GM23338 (cell line): Measurements from ENCODE around the gene EHBP1L1. TPM values are rescaled to one million over a fixed set of nuclear protein-coding genes. Genes with fewer than 3 reads are reported as not detected.

ENCODE experiments used
- ATAC-seq: fragments of 200-7000 bp; cut with Tn5 transposase; 3 replicates; pipeline ENCODE4 v1.9.1; 2020
- DNase-seq: peaks from one replicate; pipeline ENCODE4 v3.0.0-alpha.2; 2015; ENCODE audit warnings: low spot score
- H2AFZ ChIP-seq: fragments of 200-600 bp; sonication (generic); 2 replicates; pipeline ENCODE4 v1.8.0; 2016; ENCODE audit warnings: antibody characterized with exemption, mild to moderate bottlenecking, moderate library complexity
- H3F3A ChIP-seq: fragments of 200-600 bp; sonication (generic); replicated peaks from 2 replicates; pipeline ENCODE4 v1.8.0; 2017; ENCODE audit warnings: antibody characterized with exemption, mixed run types, low read depth
- H3K27ac ChIP-seq: fragments of 200-600 bp; sonication (generic); 2 replicates; pipeline ENCODE4 v1.6.1; 2016; ENCODE audit warnings: low read depth
- H3K27me3 ChIP-seq: fragments of 200-600 bp; sonication (generic); 2 replicates; pipeline ENCODE4 v1.8.0; 2016; ENCODE audit warnings: mild to moderate bottlenecking, mixed run types, moderate library complexity; ENCODE audit not compliant: insufficient read depth
- H3K36me3 ChIP-seq: fragments of 200-600 bp; sonication (generic); 2 replicates; pipeline ENCODE4 v1.8.0; 2016; ENCODE audit warnings: mild to moderate bottlenecking; ENCODE audit not compliant: insufficient read depth
- H3K4me1 ChIP-seq: fragments of 200-600 bp; sonication (generic); 2 replicates; pipeline ENCODE4 v1.8.0; 2016; ENCODE audit warnings: mild to moderate bottlenecking, moderate library complexity; ENCODE audit not compliant: insufficient read depth
- H3K4me2 ChIP-seq: fragments of 200-600 bp; sonication (generic); 2 replicates; pipeline ENCODE4 v1.7.1; 2017; ENCODE audit warnings: mixed run types
- H3K4me3 ChIP-seq: fragments of 200-600 bp; sonication (generic); 2 replicates; pipeline ENCODE4 v1.6.1; 2016; ENCODE audit warnings: mixed run types
- H3K79me2 ChIP-seq: fragments of 200-600 bp; sonication (generic); replicated peaks from 2 replicates; pipeline ENCODE4 v1.8.0; 2017; ENCODE audit warnings: mild to moderate bottlenecking; ENCODE audit not compliant: insufficient read depth
- H3K9me2 ChIP-seq: fragments of 200-600 bp; sonication (generic); 2 replicates; pipeline ENCODE4 v1.8.0; 2017; ENCODE audit not compliant: insufficient read depth
- H4K20me1 ChIP-seq: fragments of 200-600 bp; sonication (generic); replicated peaks from 2 replicates; pipeline ENCODE4 v1.8.0; 2017; ENCODE audit warnings: mild to moderate bottlenecking; ENCODE audit not compliant: insufficient read depth
- H3K27ac Mint-ChIP-seq: 2 replicates; pipeline ENCODE4 v1.8.0; 2020; ENCODE audit warnings: inconsistent platforms, mild to moderate bottlenecking, moderate library complexity, mixed read lengths
- H3K27me3 Mint-ChIP-seq: 3 replicates; pipeline ENCODE4 v1.8.0; 2022; ENCODE audit warnings: low read depth, mild to moderate bottlenecking, moderate library complexity, mixed read lengths, inconsistent platforms; ENCODE audit not compliant: insufficient read depth, poor library complexity
- H3K36me3 Mint-ChIP-seq: 3 replicates; pipeline ENCODE4 v1.8.0; 2021; ENCODE audit warnings: low read depth, mild to moderate bottlenecking, inconsistent platforms, moderate library complexity, mixed read lengths
- H3K4me1 Mint-ChIP-seq: 3 replicates; pipeline ENCODE4 v1.8.0; 2020; ENCODE audit warnings: mild to moderate bottlenecking, inconsistent platforms, mixed read lengths
- H3K4me3 Mint-ChIP-seq: 3 replicates; pipeline ENCODE4 v1.8.0; 2021; ENCODE audit warnings: moderate library complexity, mild to moderate bottlenecking, inconsistent platforms, mixed read lengths
- H3K9me3 Mint-ChIP-seq: 3 replicates; pipeline ENCODE4 v1.8.0; 2020; ENCODE audit warnings: moderate library complexity, mild to moderate bottlenecking, inconsistent platforms, mixed read lengths
- EZH2 ChIP-seq: fragments of 200-600 bp; sonication (generic); IDR thresholded peaks from one replicate; pipeline ENCODE4 v1.8.0; 2017; ENCODE audit warnings: antibody characterized with exemption, mild to moderate bottlenecking, low read depth; ENCODE audit not compliant: unreplicated experiment
- EZH2phosphoT487 ChIP-seq: fragments of 200-600 bp; sonication (generic); IDR thresholded peaks from one replicate; pipeline ENCODE4 v1.8.1; 2018; ENCODE audit warnings: antibody characterized with exemption; ENCODE audit not compliant: unreplicated experiment
- JUNB ChIP-seq: IDR thresholded peaks from one replicate; pipeline ENCODE4 v1.6.1; 2016; ENCODE audit warnings: antibody characterized with exemption; ENCODE audit not compliant: unreplicated experiment
- NANOG ChIP-seq: IDR thresholded peaks from 2 replicates; pipeline ENCODE4 v1.6.1; 2016; ENCODE audit warnings: antibody characterized with exemption, borderline replicate concordance
- POLR2AphosphoS5 ChIP-seq: IDR thresholded peaks from 2 replicates; pipeline ENCODE4 v1.6.1; 2016; ENCODE audit warnings: antibody characterized with exemption, low read depth
- STAT1 ChIP-seq: IDR thresholded peaks from one replicate; pipeline ENCODE4 v1.6.1; 2016; ENCODE audit warnings: antibody characterized with exemption; ENCODE audit not compliant: unreplicated experiment
- ZNF114 ChIP-seq: fragments of 250-450 bp; sonication (Bioruptor Pico); IDR thresholded peaks from 2 replicates; pipeline ENCODE4 v1.5.0; 2020; ENCODE audit warnings: mild to moderate bottlenecking, moderate library complexity
- polyA plus RNA-seq: library from polyadenylated mRNA; unstranded; fragments of >200 nt; fragmentation: Nextera tagmentation; extraction: Ambion mirVana; gene quantifications from 2 replicates; pipeline ENCODE4 v1.2.1, GENCODE V29; 2016
- total RNA-seq: library from RNA; depleted of rRNA; stranded (reverse); fragments of >200 nt; shearing (Covaris generic); gene quantifications from 2 replicates; pipeline ENCODE4 v1.2.3, GENCODE V29; 2014
- TF ChIP-seq, protein P1 (sequence below): IDR thresholded peaks from 2 replicates; pipeline ENCODE4 v1.6.1; 2016; ENCODE audit warnings: antibody characterized with exemption
- TF ChIP-seq, protein P2 (sequence below): IDR thresholded peaks from one replicate; pipeline ENCODE4 v1.6.1; 2018; ENCODE audit warnings: antibody characterized with exemption; ENCODE audit not compliant: unreplicated experiment
- TF ChIP-seq, protein P3 (sequence below), 2 experiments: fragments of 200-600 bp in 1 of 2; sonication (generic) in 1 of 2; conservative IDR thresholded peaks; 2 replicates each; pipeline versions ENCODE4 v1.5.1 to v1.6.1; 2016 to 2017; ENCODE audit warnings: antibody characterized with exemption in 2 of 2, low read depth in 2 of 2, mild to moderate bottlenecking in 2 of 2, moderate library complexity in 1 of 2

The EHBP1L1 gene
- total and polyA plus RNA-seq, 2 experiments from 2014 or later, result 2.9 to 10.9 TPM

DNA sequence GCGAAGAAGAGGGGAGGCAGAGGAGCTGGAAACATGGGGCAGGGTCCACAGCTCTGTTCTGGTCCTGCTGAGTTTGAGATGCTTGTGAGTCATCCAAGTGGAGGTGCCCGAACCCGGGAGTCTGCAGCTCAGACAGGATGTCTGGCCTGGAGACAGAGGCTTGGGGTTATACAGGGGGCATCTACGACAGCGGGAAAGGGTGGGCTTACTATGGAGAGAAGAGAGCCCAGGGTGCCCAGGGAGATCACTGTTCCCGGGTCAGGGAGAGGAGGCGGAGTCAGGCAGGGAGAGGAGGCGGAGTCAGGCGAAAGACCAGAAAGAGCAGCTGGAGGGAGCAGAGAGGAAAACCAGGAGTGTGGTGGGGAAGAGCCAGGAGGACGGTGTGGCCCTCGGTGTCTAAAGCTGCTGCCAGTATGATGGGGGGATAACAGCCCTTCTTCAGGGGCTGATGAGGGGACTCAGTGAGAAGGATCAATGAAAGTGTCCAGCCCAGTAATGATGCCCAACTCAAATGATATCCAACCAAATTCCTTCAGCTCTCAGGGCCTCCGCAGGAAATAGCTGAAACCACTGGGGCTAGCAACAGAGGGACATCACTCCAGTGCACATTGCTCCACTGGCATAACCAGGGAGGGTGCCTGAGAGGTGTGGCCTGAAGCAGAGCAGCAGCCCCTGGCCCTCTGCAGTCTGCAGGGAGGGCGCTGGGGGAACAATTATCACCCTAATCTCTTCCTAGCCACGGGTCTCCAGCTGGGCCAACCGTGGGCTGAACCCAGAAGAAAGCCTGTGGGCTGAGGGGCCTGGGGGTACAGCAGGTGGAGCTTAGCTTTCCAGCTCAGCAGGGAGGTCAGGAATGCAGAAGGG is 15.1 kb upstream of the EHBP1L1 start:
- Mint-ChIP-seq H3K36me3 (no peaks in the 10 kb centered on the region; the same call in 2 of the 3 replicates), H3K9me3 (no peaks in the 10 kb centered on the region)

DNA sequence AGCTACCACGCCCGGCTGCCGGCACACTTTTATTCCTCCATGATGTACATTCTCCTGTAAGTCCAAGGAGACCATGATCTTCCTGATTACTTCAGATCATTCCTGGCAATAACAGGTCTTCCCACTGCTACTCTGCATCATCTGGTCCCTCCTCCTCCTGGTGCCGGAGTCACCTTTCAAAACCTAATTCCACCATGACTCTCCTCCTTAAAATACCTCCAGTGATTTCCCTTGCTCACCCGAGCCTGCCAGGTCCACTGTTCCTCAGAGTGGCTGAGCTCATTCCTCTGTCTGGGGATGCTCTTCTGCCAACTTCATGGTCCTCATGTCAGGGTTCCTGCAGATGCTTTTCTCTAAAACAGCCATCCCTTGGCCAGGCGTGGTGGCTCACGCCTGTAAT is 13.8 kb upstream of the EHBP1L1 start:
- no peak for ATAC-seq
- no peak overlapping the region for H3K4me3 Mint-ChIP-seq
- no peak overlapping the region for H3K27ac Mint-ChIP-seq
- Histone ChIP-seq H3K79me2 (no peaks in the 10 kb centered on the region), H3K9me2 (no peaks in the 10 kb centered on the region), H3K4me3 (no peak overlapping the region), H3K27ac (no peak overlapping the region), H3K36me3 (no peaks in the 10 kb centered on the region), H2AFZ (no peak overlapping the region), H3K4me1 (peaks cover 32% of the 10 kb centered on the region), H4K20me1 (no peaks in the 10 kb centered on the region), H3K27me3 (peaks cover 27% of the 10 kb centered on the region), H3F3A (peaks cover 6% of the 10 kb centered on the region; the same call in 1 of the 2 replicates), H3K4me2 (no peak overlapping the region)
- DNase-seq, result no peak
- H3K36me3 Mint-ChIP-seq, result no peaks in the 10 kb centered on the region
- no peaks in the 10 kb centered on the region for H3K9me3 Mint-ChIP-seq
- H3K4me1 Mint-ChIP-seq, result peaks cover 29% of the 10 kb centered on the region
- H3K27me3 Mint-ChIP-seq, result peaks cover 23% of the 10 kb centered on the region
- TF ChIP-seq STAT1, result no peak
- no peak for TF ChIP-seq JUNB
- no peak for TF ChIP-seq EZH2phosphoT487
- TF ChIP-seq, protein P1, sequence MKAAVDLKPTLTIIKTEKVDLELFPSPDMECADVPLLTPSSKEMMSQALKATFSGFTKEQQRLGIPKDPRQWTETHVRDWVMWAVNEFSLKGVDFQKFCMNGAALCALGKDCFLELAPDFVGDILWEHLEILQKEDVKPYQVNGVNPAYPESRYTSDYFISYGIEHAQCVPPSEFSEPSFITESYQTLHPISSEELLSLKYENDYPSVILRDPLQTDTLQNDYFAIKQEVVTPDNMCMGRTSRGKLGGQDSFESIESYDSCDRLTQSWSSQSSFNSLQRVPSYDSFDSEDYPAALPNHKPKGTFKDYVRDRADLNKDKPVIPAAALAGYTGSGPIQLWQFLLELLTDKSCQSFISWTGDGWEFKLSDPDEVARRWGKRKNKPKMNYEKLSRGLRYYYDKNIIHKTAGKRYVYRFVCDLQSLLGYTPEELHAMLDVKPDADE, result no peak
- TF ChIP-seq ZNF114 (CRISPR knock-in tag), result no peak
- TF ChIP-seq NANOG, result no peak
- TF ChIP-seq, protein P2, sequence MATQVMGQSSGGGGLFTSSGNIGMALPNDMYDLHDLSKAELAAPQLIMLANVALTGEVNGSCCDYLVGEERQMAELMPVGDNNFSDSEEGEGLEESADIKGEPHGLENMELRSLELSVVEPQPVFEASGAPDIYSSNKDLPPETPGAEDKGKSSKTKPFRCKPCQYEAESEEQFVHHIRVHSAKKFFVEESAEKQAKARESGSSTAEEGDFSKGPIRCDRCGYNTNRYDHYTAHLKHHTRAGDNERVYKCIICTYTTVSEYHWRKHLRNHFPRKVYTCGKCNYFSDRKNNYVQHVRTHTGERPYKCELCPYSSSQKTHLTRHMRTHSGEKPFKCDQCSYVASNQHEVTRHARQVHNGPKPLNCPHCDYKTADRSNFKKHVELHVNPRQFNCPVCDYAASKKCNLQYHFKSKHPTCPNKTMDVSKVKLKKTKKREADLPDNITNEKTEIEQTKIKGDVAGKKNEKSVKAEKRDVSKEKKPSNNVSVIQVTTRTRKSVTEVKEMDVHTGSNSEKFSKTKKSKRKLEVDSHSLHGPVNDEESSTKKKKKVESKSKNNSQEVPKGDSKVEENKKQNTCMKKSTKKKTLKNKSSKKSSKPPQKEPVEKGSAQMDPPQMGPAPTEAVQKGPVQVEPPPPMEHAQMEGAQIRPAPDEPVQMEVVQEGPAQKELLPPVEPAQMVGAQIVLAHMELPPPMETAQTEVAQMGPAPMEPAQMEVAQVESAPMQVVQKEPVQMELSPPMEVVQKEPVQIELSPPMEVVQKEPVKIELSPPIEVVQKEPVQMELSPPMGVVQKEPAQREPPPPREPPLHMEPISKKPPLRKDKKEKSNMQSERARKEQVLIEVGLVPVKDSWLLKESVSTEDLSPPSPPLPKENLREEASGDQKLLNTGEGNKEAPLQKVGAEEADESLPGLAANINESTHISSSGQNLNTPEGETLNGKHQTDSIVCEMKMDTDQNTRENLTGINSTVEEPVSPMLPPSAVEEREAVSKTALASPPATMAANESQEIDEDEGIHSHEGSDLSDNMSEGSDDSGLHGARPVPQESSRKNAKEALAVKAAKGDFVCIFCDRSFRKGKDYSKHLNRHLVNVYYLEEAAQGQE, result no peak

More for the DNA sequence above, 15.1 kb upstream of the EHBP1L1 start:
- ATAC-seq (peak; percentile 63), DNase-seq (peak; percentile 83)
- Histone ChIP-seq H3F3A (peaks cover 6% of the 10 kb centered on the region; the same call in 1 of the 2 replicates), H3K79me2 (no peaks in the 10 kb centered on the region), H3K4me1 (peaks cover 35% of the 10 kb centered on the region), H3K4me2 (peak overlapping the region; percentile 59), H4K20me1 (no peaks in the 10 kb centered on the region), H3K9me2 (no peaks in the 10 kb centered on the region), H2AFZ (peak overlapping the region; percentile 80), H3K27ac (no peak overlapping the region), H3K27me3 (peaks cover 39% of the 10 kb centered on the region), H3K36me3 (no peaks in the 10 kb centered on the region), H3K4me3 (peak overlapping the region; percentile 35; the same call in 1 of the 2 replicates)
- Mint-ChIP-seq H3K4me1 (peaks cover 37% of the 10 kb centered on the region), H3K4me3 (peak overlapping the region; percentile 39), H3K27me3 (peaks cover 32% of the 10 kb centered on the region), H3K27ac (0 out of 2 replicates have a peak overlapping the region, but pooled peaks have one; percentile 7)
- TF ChIP-seq, protein P2, result no peak
- no peak for TF ChIP-seq ZNF114 (CRISPR knock-in tag)
- peak; percentile 65 for TF ChIP-seq POLR2AphosphoS5
- TF ChIP-seq, protein P3, sequence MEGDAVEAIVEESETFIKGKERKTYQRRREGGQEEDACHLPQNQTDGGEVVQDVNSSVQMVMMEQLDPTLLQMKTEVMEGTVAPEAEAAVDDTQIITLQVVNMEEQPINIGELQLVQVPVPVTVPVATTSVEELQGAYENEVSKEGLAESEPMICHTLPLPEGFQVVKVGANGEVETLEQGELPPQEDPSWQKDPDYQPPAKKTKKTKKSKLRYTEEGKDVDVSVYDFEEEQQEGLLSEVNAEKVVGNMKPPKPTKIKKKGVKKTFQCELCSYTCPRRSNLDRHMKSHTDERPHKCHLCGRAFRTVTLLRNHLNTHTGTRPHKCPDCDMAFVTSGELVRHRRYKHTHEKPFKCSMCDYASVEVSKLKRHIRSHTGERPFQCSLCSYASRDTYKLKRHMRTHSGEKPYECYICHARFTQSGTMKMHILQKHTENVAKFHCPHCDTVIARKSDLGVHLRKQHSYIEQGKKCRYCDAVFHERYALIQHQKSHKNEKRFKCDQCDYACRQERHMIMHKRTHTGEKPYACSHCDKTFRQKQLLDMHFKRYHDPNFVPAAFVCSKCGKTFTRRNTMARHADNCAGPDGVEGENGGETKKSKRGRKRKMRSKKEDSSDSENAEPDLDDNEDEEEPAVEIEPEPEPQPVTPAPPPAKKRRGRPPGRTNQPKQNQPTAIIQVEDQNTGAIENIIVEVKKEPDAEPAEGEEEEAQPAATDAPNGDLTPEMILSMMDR (conservative IDR thresholded peaks at IDR 0.05; ENCODE audit: low read depth in 2 of 2), result no peak
- TF ChIP-seq EZH2, result no peak
- TF ChIP-seq EZH2phosphoT487, result no peak
